ENCODE measurements around the gene ARHGAP10. TPM values are rescaled to one million over a fixed set of nuclear protein-coding genes. Genes with fewer than 3 reads are reported as not detected.
"Not testable (repeated sequence)": the region's sequence is repeated elsewhere in the genome, so short reads cannot be mapped to it uniquely, and the experiment has no call there.

ARHGAP10 gene
- total RNA-seq, 1 donor from 2014 or later = 15.5 TPM

DNA sequence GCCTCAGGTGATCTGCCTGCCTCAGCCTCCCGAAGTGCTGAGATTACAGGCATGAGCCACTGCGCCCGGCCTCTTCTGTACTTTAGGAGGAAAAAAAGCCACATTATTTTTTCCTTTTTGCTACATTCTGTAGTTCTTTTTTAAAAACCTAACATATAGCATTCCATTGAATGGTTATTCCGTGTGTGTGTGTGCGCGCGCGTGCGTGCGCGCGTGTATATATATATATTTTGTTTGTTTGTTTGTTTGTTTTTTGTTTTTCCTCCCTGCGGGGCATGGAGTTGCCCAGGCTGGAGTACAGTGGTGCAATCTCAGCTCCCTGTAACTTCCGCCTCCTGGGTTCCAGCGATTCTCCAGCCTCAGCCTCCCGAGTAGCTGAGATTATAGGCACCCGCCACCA is 59.5 kb downstream of the ARHGAP10 start:
- no peak overlapping the region for H3K4me3 ChIP-seq (ENCODE audit: low read depth, low read length)
- no peak for DNase-seq (ENCODE audit: low read depth)
- no peaks in the 10 kb centered on the region for H3K27me3 ChIP-seq (ENCODE audit: control insufficient read depth, insufficient read depth, low read length)
- no peaks in the 10 kb centered on the region for H3K36me3 ChIP-seq (ENCODE audit: control insufficient read depth, insufficient read depth, low read length)
- TF ChIP-seq CTCF (IDR thresholded peaks at IDR 0.05; ENCODE audit: insufficient read depth, low read length, poor library complexity, severe bottlenecking) = no peak

GRCh38 chr4:147791865-147792264 is 60.0 kb downstream of the ARHGAP10 start:
- H3K4me3 ChIP-seq (ENCODE audit: low read depth, low read length) = no peak overlapping the region
- no peaks in the 10 kb centered on the region for H3K27me3 ChIP-seq (ENCODE audit: control insufficient read depth, insufficient read depth, low read length)
- no peak for DNase-seq (ENCODE audit: low read depth)
- H3K36me3 ChIP-seq (ENCODE audit: control insufficient read depth, insufficient read depth, low read length) = no peaks in the 10 kb centered on the region
- no peak for TF ChIP-seq CTCF (IDR thresholded peaks at IDR 0.05; ENCODE audit: insufficient read depth, low read length, poor library complexity, severe bottlenecking)

- no peaks in the 10 kb centered on the region for H3K27me3 ChIP-seq (ENCODE audit: control insufficient read depth, insufficient read depth, low read length)
- TF ChIP-seq CTCF (IDR thresholded peaks at IDR 0.05; ENCODE audit: insufficient read depth, low read length, poor library complexity, severe bottlenecking) = no peak
- H3K4me3 ChIP-seq (ENCODE audit: low read depth, low read length) = no peak overlapping the region
- DNase-seq (ENCODE audit: low read depth) = no peak
- no peaks in the 10 kb centered on the region for H3K36me3 ChIP-seq (ENCODE audit: control insufficient read depth, insufficient read depth, low read length)
These were observed 61.9 kb downstream of the ARHGAP10 start for GRCh38 chr4:147793569-147794313.

DNA sequence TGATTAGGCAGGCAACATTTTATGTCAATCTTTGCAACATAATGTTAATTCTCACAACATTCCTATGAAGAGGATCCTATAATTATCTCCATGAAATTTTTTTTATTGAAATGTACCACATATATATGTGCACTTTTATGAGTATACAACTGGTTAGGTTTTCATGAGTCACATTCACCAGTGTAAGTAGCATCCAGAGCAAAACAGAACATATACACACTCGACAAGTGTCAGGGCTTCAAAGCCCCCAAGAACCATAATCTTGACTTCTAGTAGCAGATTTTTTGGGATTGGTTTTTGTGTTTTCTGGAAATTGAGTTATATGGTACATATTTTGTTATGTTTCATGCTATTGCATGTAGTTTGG is 62.4 kb downstream of the ARHGAP10 start:
- no peak overlapping the region for H3K4me3 ChIP-seq (ENCODE audit: low read depth, low read length)
- TF ChIP-seq CTCF (IDR thresholded peaks at IDR 0.05; ENCODE audit: insufficient read depth, low read length, poor library complexity, severe bottlenecking) = no peak
- H3K27me3 ChIP-seq (ENCODE audit: control insufficient read depth, insufficient read depth, low read length) = no peaks in the 10 kb centered on the region
- no peak for DNase-seq (ENCODE audit: low read depth)
- no peaks in the 10 kb centered on the region for H3K36me3 ChIP-seq (ENCODE audit: control insufficient read depth, insufficient read depth, low read length)

DNA sequence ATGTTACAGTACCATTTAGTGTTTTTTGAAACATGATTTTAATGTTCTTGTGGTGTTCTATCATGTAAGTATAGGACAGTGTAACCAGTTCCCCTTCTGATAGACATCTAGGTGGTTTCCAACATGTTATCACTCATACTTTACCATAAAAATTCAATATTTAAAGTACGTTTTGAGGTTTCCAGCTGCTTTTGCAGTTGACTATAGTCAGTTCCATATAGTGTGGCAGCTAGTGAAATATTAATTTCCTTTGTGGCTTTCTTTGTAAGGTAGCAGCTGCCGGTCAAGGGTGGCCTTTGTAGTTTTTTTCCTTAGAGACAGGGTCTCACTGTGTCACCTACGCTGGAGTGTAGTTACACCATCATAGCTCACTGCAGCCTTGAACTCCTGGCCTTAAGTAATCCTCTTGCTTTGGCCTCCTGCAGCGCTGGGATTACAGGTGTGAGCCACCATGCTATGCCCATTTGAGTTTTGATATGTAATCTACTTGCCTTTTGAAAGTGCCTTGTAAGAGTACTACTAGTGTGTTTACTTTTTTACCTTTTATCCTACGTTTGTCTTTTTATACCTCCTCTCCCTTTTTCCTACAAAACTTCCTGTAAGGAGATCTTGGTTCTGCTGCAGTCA is 63.0 kb downstream of the ARHGAP10 start:
- TF ChIP-seq CTCF (IDR thresholded peaks at IDR 0.05; ENCODE audit: insufficient read depth, low read length, poor library complexity, severe bottlenecking) = no peak
- H3K36me3 ChIP-seq (ENCODE audit: control insufficient read depth, insufficient read depth, low read length) = no peaks in the 10 kb centered on the region
- no peak overlapping the region for H3K4me3 ChIP-seq (ENCODE audit: low read depth, low read length)
- no peak for DNase-seq (ENCODE audit: low read depth)
- H3K27me3 ChIP-seq (ENCODE audit: control insufficient read depth, insufficient read depth, low read length) = no peaks in the 10 kb centered on the region

DNA sequence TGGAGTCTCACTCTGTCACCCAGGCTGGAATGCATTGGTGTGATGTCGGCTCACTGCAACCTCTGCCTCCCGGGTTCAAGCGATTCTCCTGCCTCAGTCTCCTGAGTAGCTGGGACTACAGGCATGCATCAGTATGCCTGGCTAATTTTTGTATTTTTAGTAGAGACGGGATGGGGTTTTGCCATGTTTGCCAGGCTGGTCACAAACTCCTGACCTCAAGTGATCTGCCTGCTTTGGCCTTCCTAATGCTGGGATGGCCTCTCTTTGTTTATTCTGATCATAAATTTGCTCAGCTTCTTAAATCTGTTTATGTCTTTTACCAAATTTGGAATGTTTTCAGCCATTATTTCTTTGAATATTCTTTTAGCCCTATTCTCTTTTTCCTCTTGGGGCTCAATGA is 67.2 kb downstream of the ARHGAP10 start:
- H3K4me3 ChIP-seq (ENCODE audit: low read depth, low read length); H3K36me3 ChIP-seq (ENCODE audit: control insufficient read depth, insufficient read depth, low read length); DNase-seq (ENCODE audit: low read depth); H3K27me3 ChIP-seq (ENCODE audit: control insufficient read depth, insufficient read depth, low read length): not testable (repeated sequence)

Data from kidney epithelial cell (primary cell).